HFFc6 (cell line): Measurements from ENCODE around the gene FAM43A. TPM values are rescaled to one million over a fixed set of nuclear protein-coding genes. Genes with fewer than 3 reads are reported as not detected.

ENCODE experiments used
- DNase-seq: peaks from one replicate; pipeline ENCODE4 v3.0.0-alpha.2; 2018
- H3K27ac Mint-ChIP-seq: 2 replicates; pipeline ENCODE4 v1.8.0; 2020; ENCODE audit warnings: mild to moderate bottlenecking, mixed read lengths
- H3K27me3 Mint-ChIP-seq: 2 replicates; pipeline ENCODE4 v1.8.0; 2021; ENCODE audit warnings: mild to moderate bottlenecking, moderate library complexity, mixed read lengths; ENCODE audit not compliant: insufficient read depth
- H3K36me3 Mint-ChIP-seq: 2 replicates; pipeline ENCODE4 v1.8.0; 2021; ENCODE audit warnings: low read depth, mixed read lengths
- H3K4me1 Mint-ChIP-seq: 2 replicates; pipeline ENCODE4 v1.8.0; 2020; ENCODE audit warnings: low read depth, mixed read lengths
- H3K4me3 Mint-ChIP-seq: 2 replicates; pipeline ENCODE4 v1.8.0; 2020; ENCODE audit warnings: mild to moderate bottlenecking, moderate library complexity, mixed read lengths
- H3K9me3 Mint-ChIP-seq: 2 replicates; pipeline ENCODE4 v1.8.0; 2020; ENCODE audit warnings: mild to moderate bottlenecking, mixed read lengths
- total RNA-seq, 6 experiments: library from RNA; stranded (reverse); fragmentation: NEBNext Ultra II Directional; extraction: Animal tissue kit (Norgen Biotek cat#: 25700); gene quantifications; 2 replicates in 1 of 6; 3 replicates in 5 of 6; pipeline ENCODE4 v1.2.3, GENCODE V29; 2021
- TF ChIP-seq, protein P1 (sequence below): fragments of 200-600 bp; sonication (generic); IDR thresholded peaks from 2 replicates; pipeline ENCODE4 v1.5.0; 2021; ENCODE audit warnings: antibody characterized with exemption, mild to moderate bottlenecking

The FAM43A gene
- total RNA-seq, 6 experiments from 2014 or later, result 10.6 to 28.5 (median 11.6) TPM

DNA sequence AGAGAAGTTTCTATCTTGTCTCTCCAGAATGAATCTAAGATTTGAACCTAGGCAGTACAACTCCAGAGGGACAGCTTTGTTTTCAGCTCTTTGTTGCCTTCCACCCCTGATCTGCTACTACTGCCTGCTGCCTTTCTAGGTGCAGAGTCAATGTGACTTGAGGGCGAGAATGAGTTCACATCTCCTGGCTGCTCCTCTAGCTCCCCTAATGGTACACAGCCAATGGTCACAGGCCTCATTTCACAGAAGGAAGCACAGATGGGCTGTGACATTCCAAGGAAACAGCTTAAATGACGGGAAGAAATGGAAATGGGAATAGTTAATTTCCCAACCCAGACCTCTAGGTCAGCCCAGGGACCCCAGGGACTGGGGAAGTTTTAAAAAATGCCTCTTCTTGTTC lies 32.4 kb downstream of the FAM43A start:
- DNase-seq, result no peak
- TF ChIP-seq, protein P1, sequence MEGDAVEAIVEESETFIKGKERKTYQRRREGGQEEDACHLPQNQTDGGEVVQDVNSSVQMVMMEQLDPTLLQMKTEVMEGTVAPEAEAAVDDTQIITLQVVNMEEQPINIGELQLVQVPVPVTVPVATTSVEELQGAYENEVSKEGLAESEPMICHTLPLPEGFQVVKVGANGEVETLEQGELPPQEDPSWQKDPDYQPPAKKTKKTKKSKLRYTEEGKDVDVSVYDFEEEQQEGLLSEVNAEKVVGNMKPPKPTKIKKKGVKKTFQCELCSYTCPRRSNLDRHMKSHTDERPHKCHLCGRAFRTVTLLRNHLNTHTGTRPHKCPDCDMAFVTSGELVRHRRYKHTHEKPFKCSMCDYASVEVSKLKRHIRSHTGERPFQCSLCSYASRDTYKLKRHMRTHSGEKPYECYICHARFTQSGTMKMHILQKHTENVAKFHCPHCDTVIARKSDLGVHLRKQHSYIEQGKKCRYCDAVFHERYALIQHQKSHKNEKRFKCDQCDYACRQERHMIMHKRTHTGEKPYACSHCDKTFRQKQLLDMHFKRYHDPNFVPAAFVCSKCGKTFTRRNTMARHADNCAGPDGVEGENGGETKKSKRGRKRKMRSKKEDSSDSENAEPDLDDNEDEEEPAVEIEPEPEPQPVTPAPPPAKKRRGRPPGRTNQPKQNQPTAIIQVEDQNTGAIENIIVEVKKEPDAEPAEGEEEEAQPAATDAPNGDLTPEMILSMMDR, result no peak
- Mint-ChIP-seq H3K4me3 (no peak overlapping the region), H3K36me3 (no peaks in the 10 kb centered on the region), H3K9me3 (no peaks in the 10 kb centered on the region; the same call in 1 of the 2 replicates), H3K4me1 (no peaks in the 10 kb centered on the region), H3K27ac (no peak overlapping the region), H3K27me3 (peaks cover 33% of the 10 kb centered on the region)

DNA sequence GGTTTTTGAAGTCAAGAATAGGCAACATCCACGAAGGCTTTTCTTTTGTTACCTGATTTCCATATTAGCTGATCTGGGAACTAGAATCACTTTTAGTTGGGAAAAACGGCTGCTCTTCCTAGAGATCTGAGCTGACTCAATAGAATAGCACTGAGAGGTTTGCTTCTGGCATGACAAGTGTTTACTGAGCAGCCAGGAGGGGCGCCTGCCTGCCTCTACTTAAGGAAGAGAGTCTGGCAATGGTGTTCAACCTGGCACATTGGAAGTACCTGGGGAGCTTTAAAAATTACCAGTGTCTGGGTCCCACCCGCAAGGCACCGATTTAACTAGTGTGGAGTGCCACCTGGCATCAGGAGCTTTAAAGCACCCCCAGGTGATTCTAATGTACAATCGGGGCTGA lies 34.4 kb downstream of the FAM43A start:
- DNase-seq, result no peak
- H3K4me3 Mint-ChIP-seq, result no peak overlapping the region
- peaks cover 43% of the 10 kb centered on the region for H3K27me3 Mint-ChIP-seq
- H3K36me3 Mint-ChIP-seq, result no peaks in the 10 kb centered on the region
- H3K27ac Mint-ChIP-seq, result no peak overlapping the region
- no peaks in the 10 kb centered on the region; the same call in 1 of the 2 replicates for H3K9me3 Mint-ChIP-seq
- TF ChIP-seq, protein P1, result no peak
- H3K4me1 Mint-ChIP-seq, result no peaks in the 10 kb centered on the region

DNA sequence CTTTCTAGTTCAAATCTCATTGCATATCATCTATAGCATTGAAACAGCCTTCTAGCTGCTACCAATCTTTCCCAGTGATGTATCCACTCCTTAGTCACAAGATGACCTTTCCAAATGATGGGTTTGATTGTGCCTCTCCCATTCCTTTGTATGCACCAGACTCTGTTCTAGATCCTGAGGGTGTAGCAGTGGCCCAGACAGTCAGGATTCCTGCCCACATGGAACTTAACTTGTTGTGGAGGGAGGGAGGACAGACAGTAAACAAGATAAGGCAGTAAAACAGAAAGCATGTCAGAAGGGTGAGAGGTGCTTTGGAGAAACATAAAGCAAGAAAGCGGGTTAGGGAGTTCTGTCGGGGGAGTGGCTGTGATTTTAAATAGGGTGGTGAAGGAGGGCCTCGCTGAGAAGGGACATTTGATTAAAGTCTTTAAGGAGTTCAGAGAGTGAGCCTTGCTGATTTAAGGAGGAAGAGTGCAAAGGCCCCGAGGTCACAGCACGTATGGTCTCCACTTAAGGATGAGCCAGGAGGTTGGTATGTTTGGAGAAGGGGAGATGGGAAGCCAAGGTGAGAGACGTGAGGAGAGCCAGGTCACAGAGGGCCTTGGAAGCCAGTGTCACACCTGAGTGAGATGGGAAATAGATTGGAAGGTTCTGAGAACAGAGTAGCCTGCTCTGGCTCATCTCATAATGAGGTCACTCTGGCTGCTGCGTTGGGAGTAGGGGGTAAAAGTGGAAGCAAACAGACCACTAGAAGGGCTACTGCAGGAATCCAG lies 38.3 kb downstream of the FAM43A start:
- Mint-ChIP-seq H3K27me3 (peaks cover 38% of the 10 kb centered on the region), H3K36me3 (no peaks in the 10 kb centered on the region), H3K9me3 (no peaks in the 10 kb centered on the region; the same call in 1 of the 2 replicates), H3K27ac (no peak overlapping the region), H3K4me1 (peaks cover 9% of the 10 kb centered on the region), H3K4me3 (no peak overlapping the region)
- no peak for DNase-seq
- TF ChIP-seq, protein P1, result no peak

DNA sequence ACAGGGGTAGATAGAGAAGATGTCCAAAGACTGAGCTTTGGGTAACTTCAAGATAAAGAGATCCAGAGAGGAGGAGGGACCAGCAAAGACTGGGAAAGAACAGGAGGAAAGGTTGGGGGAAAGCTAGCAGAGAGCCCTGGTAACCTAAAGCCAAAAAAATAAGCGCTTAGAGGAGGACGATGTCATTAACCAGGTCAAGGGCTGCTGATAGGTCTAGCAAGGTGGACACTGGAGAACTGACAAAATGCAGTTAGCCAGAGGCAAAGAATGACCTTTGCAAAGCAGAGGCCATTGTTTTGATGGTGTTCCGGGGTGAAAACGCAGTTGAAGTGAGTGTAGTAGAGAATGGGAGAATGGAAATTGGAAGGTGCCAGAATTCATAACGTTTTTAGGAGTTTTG lies 39.7 kb downstream of the FAM43A start:
- DNase-seq, result no peak
- Mint-ChIP-seq H3K9me3 (no peaks in the 10 kb centered on the region), H3K27ac (no peak overlapping the region), H3K4me1 (peaks cover 15% of the 10 kb centered on the region), H3K4me3 (no peak overlapping the region), H3K27me3 (peaks cover 44% of the 10 kb centered on the region), H3K36me3 (no peaks in the 10 kb centered on the region)
- TF ChIP-seq, protein P1, result no peak

DNA sequence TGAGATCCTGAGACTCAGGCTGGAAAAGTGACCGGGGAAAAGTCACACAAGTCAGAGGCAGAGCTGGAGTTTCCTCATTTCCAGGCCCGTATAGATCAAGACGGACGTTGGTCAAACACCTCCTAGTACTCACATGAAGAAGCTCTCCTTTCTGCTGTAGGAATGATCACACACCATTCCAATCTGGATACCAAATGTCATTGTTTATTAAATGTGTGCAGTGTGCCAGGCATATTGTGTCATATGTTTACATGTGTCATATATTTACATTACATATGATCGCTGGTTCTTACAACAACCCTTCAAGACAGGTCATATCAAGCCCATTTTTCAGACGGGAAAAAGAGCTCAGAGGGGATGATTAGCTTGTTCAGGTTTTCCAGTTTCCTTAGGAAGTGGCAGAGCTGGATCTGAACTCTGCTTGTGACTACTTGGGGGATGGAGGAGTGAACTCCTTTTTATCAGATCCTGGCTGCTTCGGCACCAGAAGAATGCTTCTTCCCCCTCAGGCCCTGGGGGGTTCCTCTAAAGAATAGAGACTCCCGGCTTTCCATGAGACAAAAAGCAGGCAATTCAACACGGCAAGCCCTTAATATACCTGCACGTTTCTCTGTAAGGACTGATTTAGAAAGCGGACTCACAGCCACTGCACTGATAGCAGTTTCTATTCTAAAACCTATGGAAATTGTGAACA lies 41.9 kb downstream of the FAM43A start:
- TF ChIP-seq, protein P1, result no peak
- DNase-seq, result no peak
- no peak overlapping the region for H3K27ac Mint-ChIP-seq
- no peaks in the 10 kb centered on the region for H3K9me3 Mint-ChIP-seq
- peaks cover 48% of the 10 kb centered on the region for H3K27me3 Mint-ChIP-seq
- H3K36me3 Mint-ChIP-seq, result no peaks in the 10 kb centered on the region
- H3K4me1 Mint-ChIP-seq, result peaks cover 15% of the 10 kb centered on the region
- no peak overlapping the region for H3K4me3 Mint-ChIP-seq
